Measurements from ENCODE around the gene HDAC9.

Gene HDAC9

DNA sequence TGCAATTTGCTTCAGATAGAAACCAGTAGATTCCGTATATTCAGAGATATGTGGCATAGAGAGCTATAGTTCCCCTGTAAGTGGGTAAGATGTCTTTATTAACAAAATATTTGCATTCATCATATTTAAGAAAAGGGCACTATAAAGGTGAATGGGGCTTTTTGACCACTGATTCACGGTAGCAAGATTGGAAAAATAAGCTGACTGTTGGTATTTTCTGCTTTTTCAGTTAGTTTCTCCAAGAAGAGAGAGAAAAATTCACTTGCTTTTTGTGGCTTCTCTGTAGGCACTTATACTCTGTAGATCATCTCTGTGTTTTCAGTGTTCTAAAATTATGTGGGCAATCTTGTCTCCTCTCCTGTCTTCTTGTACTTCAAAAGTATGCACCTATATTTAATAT is 376.8 kb downstream of the HDAC9 start:
- TF ChIP-seq GATA1 (IDR thresholded peaks at IDR 0.05; ENCODE audit: low read depth, low read length) (no peak), POLR2A (IDR thresholded peaks at IDR 0.05; ENCODE audit: low read length) (no peak)

GRCh38 chr7:18873734-18874336 is 378.3 kb downstream of the HDAC9 start:
- no peak for DNase-seq
- TF ChIP-seq GATA1 (IDR thresholded peaks at IDR 0.05; ENCODE audit: low read depth, low read length): no peak
- TF ChIP-seq POLR2A (IDR thresholded peaks at IDR 0.05; ENCODE audit: low read length): no peak

More for the DNA sequence above, 376.8 kb downstream of the HDAC9 start:
- no peak for DNase-seq

DNA sequence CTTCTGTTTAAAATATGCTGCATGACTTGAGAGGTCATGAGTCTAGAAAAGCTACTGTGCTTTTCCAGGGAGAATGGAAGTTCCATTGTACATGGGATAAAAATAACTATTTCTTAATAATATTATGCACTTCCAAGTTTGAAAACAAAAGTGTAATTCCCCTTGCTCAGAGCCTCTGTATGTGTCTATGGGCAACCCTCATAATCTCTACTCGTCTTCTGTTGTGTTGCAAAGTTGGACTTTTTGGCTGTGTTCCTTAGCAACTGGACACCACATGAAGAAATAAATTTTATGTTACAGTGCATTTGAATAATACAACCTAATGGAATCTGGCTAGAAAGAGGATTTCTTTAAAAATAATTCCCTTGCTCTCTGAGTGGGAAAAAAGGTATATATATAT is 379.3 kb downstream of the HDAC9 start:
- DNase-seq: no peak
- TF ChIP-seq POLR2A (IDR thresholded peaks at IDR 0.05; ENCODE audit: low read length): no peak

DNA sequence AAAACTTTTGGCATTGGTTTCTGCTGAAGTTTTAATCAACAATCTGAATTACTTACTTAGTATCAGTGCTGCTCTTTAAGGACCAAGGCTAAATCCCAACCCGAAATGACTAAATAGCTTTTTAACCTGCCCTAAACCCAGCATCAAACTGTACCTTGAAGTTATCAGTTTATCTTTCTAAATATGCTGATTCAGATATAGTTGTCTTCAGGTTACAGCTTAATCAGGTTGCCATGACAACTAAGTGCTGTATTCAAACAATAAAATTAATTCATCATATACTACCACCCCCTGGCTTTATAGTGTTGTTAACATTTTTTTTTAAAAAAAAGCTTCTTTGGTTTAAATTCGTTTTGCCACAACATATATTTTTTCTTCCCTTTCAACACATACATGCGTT is 382.3 kb downstream of the HDAC9 start:
- DNase-seq: no peak
- TF ChIP-seq POLR2A (IDR thresholded peaks at IDR 0.05; ENCODE audit: low read length) (no peak), GATA1 (IDR thresholded peaks at IDR 0.05; ENCODE audit: low read depth, low read length) (no peak)

GRCh38 chr7:18886832-18887231 is 391.3 kb downstream of the HDAC9 start:
- DNase-seq: no peak
- TF ChIP-seq GATA1 (IDR thresholded peaks at IDR 0.05; ENCODE audit: low read depth, low read length): no peak
- TF ChIP-seq POLR2A (IDR thresholded peaks at IDR 0.05; ENCODE audit: low read length): no peak

DNA sequence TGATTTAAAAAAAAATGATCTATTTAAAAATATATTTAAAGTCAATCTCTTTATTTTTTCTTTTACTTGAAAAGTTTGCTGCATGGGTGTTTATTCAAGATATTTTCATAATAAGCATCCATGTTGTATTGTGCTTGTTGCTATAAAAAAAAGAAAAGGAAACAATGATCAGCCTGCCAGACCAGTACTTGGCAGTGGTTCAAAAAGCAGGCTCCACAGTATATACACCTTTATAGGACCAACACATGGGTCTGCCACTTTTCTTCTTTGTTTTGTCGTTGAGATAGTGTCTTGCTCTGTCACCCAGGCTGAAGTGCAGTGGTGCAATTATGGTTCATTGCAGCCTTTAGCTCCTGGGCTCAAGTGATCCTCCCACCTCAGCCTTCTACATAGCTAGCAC is 393.9 kb downstream of the HDAC9 start:
- DNase-seq: no peak

GRCh38 chr7:18890134-18890533 is 394.6 kb downstream of the HDAC9 start:
- TF ChIP-seq GATA1 (IDR thresholded peaks at IDR 0.05; ENCODE audit: low read depth, low read length): no peak
- no peak for TF ChIP-seq POLR2A (IDR thresholded peaks at IDR 0.05; ENCODE audit: low read length)
- no peak for DNase-seq

More for the DNA sequence above, 393.9 kb downstream of the HDAC9 start:
- TF ChIP-seq GATA1 (IDR thresholded peaks at IDR 0.05; ENCODE audit: low read depth, low read length): no peak
- no peak for TF ChIP-seq POLR2A (IDR thresholded peaks at IDR 0.05; ENCODE audit: low read length)

DNA sequence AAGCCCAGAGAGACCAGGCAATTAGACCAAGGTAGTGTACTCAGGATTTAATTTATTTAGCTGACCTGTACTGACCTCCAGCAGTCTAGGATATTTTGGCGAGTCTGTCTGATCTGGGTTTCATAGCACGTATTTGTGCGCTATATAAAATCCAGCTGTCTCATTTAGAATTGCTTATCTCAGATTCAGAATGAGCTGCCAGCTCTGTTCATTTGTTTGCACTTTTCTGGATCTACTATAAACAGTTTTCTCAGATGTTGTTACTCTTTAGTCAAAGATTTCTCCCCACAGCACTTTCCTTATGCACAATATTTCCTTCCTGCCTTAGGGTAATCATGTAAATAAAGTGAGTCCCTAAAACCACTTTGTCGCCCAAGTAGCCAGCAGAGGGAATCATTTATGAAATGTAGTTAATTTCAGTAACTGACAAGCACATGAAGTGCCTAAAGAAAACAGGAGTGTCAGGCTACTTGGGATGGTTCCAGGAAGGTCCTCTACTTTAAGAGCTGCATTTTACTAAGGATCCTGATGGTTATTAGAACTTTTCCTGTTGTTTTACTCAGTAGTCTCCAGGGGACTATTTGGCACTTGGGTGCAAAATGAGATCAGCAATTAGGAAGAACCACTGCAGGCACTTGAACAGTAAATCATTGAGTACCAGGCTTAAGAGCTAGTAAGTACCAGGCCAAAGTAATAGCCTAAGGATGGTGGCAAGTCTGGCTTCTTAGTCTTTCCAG is 395.5 kb downstream of the HDAC9 start:
- TF ChIP-seq GATA1 (IDR thresholded peaks at IDR 0.05; ENCODE audit: low read depth, low read length) (no peak), POLR2A (IDR thresholded peaks at IDR 0.05; ENCODE audit: low read length) (no peak)
- DNase-seq: no peak

GRCh38 chr7:18893156-18893555 is 397.6 kb downstream of the HDAC9 start:
- no peak for TF ChIP-seq GATA1 (IDR thresholded peaks at IDR 0.05; ENCODE audit: low read depth, low read length)
- no peak for TF ChIP-seq POLR2A (IDR thresholded peaks at IDR 0.05; ENCODE audit: low read length)
- DNase-seq: no peak

DNA sequence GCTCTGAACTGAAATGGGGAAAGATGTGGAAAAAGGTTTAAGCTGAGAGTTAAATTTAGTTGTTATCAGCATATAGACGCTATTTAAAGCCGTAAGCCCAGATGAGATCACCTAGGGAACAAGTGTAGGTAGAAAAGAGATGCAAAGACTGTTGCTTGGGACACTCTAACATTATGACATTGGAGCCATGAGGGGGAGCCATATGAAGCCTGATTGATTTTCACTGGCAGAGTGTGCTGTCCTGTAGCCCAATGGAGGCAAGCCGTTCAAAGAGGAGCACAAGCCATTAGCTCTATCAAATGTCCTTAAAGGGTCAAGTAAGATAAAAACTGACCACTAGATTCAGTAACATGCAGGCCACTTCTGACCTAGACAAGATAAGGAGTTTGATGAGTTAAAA is 398.6 kb downstream of the HDAC9 start:
- no peak for DNase-seq
- no peak for TF ChIP-seq POLR2A (IDR thresholded peaks at IDR 0.05; ENCODE audit: low read length)
- TF ChIP-seq GATA1 (IDR thresholded peaks at IDR 0.05; ENCODE audit: low read depth, low read length): no peak

- no peak for DNase-seq
- TF ChIP-seq POLR2A (IDR thresholded peaks at IDR 0.05; ENCODE audit: low read length): no peak
- TF ChIP-seq GATA1 (IDR thresholded peaks at IDR 0.05; ENCODE audit: low read depth, low read length): no peak
Measured at GRCh38 chr7:18895456-18895855, 399.9 kb downstream of the HDAC9 start.

DNA sequence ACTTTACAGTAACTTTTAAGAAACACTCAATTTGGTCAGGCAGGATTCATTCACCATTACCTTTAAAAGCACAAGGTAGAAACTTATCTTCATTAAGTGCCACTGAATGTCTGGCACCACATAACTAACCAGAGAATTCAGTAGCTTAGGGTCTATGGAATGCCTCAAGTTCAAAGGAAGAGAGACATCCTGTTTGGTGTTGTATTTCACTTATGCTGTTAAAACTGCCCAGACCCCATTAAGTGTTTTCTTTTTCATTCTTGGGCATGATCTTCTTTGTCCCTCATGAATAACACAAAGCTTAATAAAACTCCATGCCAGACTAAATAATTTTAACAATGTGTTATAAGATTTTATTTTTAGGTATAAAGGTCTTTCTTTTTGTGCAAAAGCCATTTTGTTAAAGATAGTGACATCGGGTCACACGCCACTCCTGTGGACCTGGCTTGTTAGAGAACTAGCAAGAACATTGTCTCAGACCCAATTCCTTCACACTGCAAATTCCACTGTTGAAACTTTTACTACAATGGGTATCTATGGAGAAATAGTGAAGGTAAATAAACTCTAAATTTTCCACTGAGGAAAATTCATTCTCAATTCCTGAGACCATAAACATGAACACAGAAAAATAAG is 400.9 kb downstream of the HDAC9 start:
- no peak for DNase-seq
- TF ChIP-seq POLR2A (IDR thresholded peaks at IDR 0.05; ENCODE audit: low read length): no peak
- no peak for TF ChIP-seq GATA1 (IDR thresholded peaks at IDR 0.05; ENCODE audit: low read depth, low read length)

DNA sequence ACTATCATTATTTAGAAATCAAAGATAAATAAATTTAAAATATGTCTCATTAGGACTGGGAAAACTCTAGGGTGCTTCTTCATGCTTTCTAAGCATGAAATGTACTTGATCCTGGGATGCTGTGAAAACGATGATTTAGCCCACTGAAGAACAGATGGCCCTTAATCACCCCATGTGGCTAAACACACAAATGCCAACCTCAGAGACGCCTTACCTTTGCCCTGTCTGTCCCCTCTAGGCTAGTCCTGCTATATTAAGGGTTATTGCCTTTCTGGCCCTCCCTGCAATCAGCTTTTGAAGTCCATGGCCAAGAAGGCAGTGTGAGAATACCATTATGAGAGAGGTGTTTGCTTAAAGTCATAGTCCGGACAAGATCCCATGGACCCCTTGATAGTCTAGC is 404.7 kb downstream of the HDAC9 start:
- TF ChIP-seq POLR2A (IDR thresholded peaks at IDR 0.05; ENCODE audit: low read length) (no peak), GATA1 (IDR thresholded peaks at IDR 0.05; ENCODE audit: low read depth, low read length) (no peak)
- DNase-seq: no peak

GRCh38 chr7:18900803-18901202 is 405.3 kb downstream of the HDAC9 start:
- TF ChIP-seq GATA1 (IDR thresholded peaks at IDR 0.05; ENCODE audit: low read depth, low read length) (no peak), POLR2A (IDR thresholded peaks at IDR 0.05; ENCODE audit: low read length) (no peak)
- no peak for DNase-seq

DNA sequence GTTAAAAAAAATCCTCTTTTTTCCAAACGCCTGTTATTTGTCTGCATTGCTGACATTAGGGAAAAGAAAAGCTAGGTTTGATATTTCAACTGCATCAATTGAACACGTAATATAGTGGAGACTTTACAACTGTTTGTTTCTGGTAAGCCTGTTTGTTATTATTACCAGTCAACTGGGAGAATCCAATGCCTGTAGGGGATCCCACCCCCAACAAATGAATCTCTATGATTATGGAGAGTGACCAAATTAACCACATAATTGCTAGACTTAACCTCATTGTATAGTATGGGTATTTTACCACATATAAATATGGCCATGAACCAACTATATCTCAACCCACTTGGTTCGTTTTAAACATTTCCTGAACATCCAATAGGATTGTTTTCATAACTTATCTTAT is 405.8 kb downstream of the HDAC9 start:
- no peak for TF ChIP-seq GATA1 (IDR thresholded peaks at IDR 0.05; ENCODE audit: low read depth, low read length)
- no peak for TF ChIP-seq POLR2A (IDR thresholded peaks at IDR 0.05; ENCODE audit: low read length)
- no peak for DNase-seq

Data from erythroblast (primary cell).